ENCODE results near the gene CYSLTR2. TPM values are rescaled to one million over a fixed set of nuclear protein-coding genes. Genes with fewer than 3 reads are reported as not detected.

The CYSLTR2 gene
- total RNA-seq, 3 donors from 2014 or later, result 0.14 to 1.4 (median 0.58) TPM

DNA sequence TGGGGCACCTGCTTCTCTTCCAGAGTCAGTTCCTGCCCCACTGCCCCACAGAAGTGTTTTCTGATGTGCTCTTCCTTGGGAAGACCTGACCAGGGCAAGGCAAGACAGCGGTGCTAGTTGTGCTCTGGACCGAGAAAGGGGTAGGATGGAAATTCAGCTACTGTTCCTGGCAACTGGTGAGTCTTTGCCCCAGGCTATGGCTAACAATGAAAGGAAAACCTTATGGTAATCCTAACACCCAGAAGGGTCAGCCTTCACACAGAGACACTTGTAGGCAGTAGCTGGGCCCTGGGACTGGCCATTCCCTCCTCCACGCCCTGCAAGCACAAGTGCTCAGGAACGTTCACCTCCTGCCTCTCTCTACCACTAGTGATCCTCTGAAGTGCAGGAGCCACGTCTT lies 9.6 kb upstream of the CYSLTR2 start:
- no peaks in the 10 kb centered on the region for H3K9me3 ChIP-seq
- no peak for DNase-seq
- H3K36me3 ChIP-seq (ENCODE audit: low read depth), result no peaks in the 10 kb centered on the region
- ATAC-seq, result no peak
- intact Hi-C loops (cut with DNase I, micrococcal nuclease), result no loop called here
- no peak overlapping the region for H3K4me3 ChIP-seq
- no peak for TF ChIP-seq CTCF (IDR thresholded peaks at IDR 0.05)
- H3K4me1 ChIP-seq (ENCODE audit: low read depth), result no peaks in the 10 kb centered on the region

DNA sequence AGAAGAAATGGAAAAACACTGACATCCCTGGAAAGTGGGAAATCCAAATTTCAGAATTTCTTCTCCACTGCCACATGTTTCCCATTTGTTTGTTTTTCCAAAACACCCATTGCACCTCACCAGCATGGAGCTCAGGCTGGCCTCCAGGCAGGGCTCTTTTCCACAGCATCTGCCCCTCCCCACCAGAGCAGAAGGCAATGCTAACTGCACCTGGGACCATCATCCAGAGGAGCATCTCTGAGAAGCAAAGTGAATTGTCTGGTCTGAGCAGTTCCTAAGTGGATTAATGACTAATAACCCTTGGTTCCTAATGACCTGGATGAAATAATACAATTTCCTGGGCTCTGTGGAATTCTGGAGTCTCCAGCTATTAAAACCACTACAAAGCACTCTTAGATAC lies 8.8 kb upstream of the CYSLTR2 start:
- TF ChIP-seq CTCF (IDR thresholded peaks at IDR 0.05), result no peak
- DNase-seq (no peak), ATAC-seq (no peak)
- no peaks in the 10 kb centered on the region for H3K4me1 ChIP-seq (ENCODE audit: low read depth)
- no peak overlapping the region for H3K4me3 ChIP-seq
- H3K36me3 ChIP-seq (ENCODE audit: low read depth), result no peaks in the 10 kb centered on the region
- no peaks in the 10 kb centered on the region for H3K9me3 ChIP-seq
- intact Hi-C loops (cut with DNase I, micrococcal nuclease), result no loop called here

- intact Hi-C loops (cut with DNase I, micrococcal nuclease), result no loop called here
These were observed 7.9 kb upstream of the CYSLTR2 start for GRCh38 chr13:48645845-48646244.

DNA sequence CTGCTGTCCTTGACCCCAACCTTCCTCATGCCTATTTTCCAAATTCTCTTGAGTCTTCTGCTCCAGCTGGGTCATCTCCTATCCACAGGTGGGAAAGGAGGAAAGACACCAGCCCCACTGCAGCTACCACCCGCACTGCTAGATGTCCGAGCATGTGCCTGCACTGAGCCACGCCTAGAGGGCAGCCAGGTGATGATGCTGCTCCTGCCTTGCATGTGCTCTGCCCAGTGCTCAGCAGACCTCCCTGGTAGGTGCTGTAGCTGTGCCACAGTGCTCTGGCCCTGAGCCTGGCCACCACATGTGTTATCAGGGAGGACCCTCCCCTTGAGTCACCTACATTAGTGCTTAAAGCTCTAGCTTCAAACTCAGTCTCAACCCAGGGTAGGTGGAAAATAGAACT lies 6.9 kb upstream of the CYSLTR2 start:
- intact Hi-C loops (cut with DNase I, micrococcal nuclease), result no loop called here
- DNase-seq, result no peak
- no peaks in the 10 kb centered on the region for H3K9me3 ChIP-seq
- ATAC-seq, result no peak
- TF ChIP-seq CTCF (IDR thresholded peaks at IDR 0.05), result no peak
- no peak overlapping the region for H3K4me3 ChIP-seq
- H3K36me3 ChIP-seq (ENCODE audit: low read depth), result no peaks in the 10 kb centered on the region
- H3K4me1 ChIP-seq (ENCODE audit: low read depth), result no peaks in the 10 kb centered on the region

More at GRCh38 chr13:48645845-48646244, 7.9 kb upstream of the CYSLTR2 start:
- Histone ChIP-seq H3K9me3 (no peaks in the 10 kb centered on the region), H3K36me3 (ENCODE audit: low read depth) (no peaks in the 10 kb centered on the region), H3K4me3 (no peak overlapping the region), H3K4me1 (ENCODE audit: low read depth) (no peaks in the 10 kb centered on the region)
- DNase-seq, result no peak
- ATAC-seq, result no peak
- no peak for TF ChIP-seq CTCF (IDR thresholded peaks at IDR 0.05)

- Histone ChIP-seq H3K4me1 (ENCODE audit: low read depth) (no peaks in the 10 kb centered on the region), H3K9me3 (no peaks in the 10 kb centered on the region), H3K36me3 (ENCODE audit: low read depth) (no peaks in the 10 kb centered on the region), H3K4me3 (no peak overlapping the region)
- TF ChIP-seq CTCF (IDR thresholded peaks at IDR 0.05), result no peak
- ATAC-seq (peak; percentile 58), DNase-seq (peak in 2 of 3 donors; percentile 40 to 45)
- intact Hi-C loops (cut with DNase I, micrococcal nuclease), result no loop called here
These were observed 6.1 kb upstream of the CYSLTR2 start for GRCh38 chr13:48647625-48648024.

- TF ChIP-seq CTCF (IDR thresholded peaks at IDR 0.05), result no peak
- intact Hi-C loops (cut with DNase I, micrococcal nuclease), result no loop called here
- no peaks in the 10 kb centered on the region for H3K36me3 ChIP-seq (ENCODE audit: low read depth)
These were observed 5.3 kb upstream of the CYSLTR2 start for GRCh38 chr13:48648446-48648845.

More at GRCh38 chr13:48648446-48648845, 5.3 kb upstream of the CYSLTR2 start:
- Histone ChIP-seq H3K4me3 (no peak overlapping the region), H3K4me1 (ENCODE audit: low read depth) (no peaks in the 10 kb centered on the region), H3K9me3 (no peaks in the 10 kb centered on the region)
- ATAC-seq (no peak), DNase-seq (no peak)

All from mucosa of descending colon (tissue), 3 donors.